DMS 273 treated with DMSO at 0.1 percent for 48 hours (cell line): ENCODE measurements around the gene CYP26A1.

Experiments
- DNase-seq: peaks from one replicate; lab custom pipeline; 2025; lab: John Stamatoyannopoulos, UW

Gene CYP26A1

DNA sequence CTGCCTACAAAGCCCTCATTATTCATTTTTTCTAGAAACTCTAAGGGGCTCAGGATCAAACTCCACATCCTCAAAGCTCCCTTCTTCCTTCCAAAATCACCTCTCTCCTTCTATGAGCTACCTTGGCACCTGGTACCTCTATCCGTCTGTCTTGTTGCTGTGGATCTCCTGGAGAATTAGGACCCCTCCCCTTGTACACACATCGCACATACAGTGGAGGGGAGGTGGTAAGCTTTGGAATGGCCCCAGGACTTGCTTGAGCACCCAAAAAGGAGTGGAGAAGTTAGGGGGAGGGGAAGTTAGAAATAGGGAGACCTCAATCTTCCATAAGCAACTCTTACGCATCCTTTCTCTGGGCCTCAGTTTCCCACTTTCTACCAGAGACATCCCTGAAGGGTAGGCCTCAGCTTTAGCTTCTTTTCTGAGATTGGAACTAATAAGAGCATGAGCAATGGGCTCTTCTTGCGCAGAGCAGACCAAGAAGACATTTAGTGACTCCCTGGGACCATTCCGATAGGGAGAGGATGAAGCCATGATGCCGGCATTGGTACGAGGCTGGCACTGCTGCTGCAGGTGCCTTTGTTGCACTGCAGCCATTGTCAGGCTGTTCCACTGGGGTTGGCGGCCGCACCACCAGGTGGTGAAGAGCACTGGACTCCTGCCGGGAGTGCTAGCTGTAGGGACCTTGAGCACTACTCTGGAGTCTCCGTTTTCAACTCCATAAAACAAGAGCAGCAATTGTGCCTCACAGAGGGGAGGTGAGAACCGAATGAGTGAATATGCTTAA lies 8.6 kb upstream of the CYP26A1 start:
- DNase-seq = no peak

GRCh38 chr10:93065675-93066543 lies 7.8 kb upstream of the CYP26A1 start:
- no peak for DNase-seq

- DNase-seq = no peak
Observed at GRCh38 chr10:93066544-93066913, 7.2 kb upstream of the CYP26A1 start.

GRCh38 chr10:93067443-93068365 lies 6.0 kb upstream of the CYP26A1 start:
- no peak for DNase-seq

DNA sequence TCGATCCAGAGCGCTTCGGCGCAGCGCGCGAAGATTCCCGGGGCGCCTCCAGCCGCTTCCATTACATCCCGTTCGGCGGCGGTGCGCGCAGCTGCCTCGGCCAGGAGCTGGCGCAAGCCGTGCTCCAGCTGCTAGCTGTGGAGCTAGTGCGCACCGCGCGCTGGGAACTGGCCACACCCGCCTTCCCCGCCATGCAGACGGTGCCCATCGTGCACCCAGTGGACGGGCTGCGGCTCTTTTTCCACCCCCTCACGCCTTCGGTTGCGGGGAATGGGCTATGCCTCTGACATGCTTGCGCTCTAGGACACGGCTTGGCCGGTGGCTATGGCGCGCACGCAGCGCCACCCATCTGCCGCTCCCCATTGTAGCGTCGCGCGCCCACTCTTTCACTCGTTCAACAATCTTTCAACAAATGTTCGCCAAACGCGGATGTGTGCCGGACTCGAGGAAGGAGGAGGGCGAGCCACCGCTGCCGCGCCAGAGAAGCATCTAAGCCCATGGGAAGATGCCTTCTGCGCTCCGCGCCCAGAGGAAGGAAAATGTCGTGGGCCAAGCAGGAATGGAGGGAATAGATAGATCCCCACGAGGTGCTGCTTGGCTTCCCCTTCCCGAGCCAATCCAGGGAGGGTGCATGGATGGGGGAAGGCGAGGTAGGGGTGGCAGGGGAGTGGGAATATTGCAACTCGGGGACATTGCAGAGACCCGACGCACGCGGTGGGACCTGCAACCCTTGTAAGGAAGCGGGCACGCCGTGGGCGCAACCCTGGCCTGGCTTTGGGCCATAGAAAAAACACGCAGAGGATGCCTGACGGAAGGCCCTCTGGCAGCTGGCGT lies 5.1 kb upstream of the CYP26A1 start:
- DNase-seq = no peak

DNA sequence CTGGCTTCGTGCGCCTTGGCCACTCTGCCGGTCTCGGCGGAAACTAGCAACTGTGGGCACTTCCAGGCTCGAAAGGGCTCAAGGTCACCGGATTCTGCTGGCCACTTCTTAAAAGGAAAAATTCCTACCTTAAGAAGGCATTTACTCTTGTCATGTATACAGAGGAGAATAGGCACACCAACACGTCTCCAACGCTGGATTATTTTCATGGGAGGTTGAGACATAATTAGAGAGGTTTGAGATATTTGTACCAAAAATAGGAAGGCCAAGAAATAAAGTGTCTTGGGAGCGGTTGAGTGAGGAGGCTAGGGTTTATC lies 4.5 kb upstream of the CYP26A1 start:
- no peak for DNase-seq

DNA sequence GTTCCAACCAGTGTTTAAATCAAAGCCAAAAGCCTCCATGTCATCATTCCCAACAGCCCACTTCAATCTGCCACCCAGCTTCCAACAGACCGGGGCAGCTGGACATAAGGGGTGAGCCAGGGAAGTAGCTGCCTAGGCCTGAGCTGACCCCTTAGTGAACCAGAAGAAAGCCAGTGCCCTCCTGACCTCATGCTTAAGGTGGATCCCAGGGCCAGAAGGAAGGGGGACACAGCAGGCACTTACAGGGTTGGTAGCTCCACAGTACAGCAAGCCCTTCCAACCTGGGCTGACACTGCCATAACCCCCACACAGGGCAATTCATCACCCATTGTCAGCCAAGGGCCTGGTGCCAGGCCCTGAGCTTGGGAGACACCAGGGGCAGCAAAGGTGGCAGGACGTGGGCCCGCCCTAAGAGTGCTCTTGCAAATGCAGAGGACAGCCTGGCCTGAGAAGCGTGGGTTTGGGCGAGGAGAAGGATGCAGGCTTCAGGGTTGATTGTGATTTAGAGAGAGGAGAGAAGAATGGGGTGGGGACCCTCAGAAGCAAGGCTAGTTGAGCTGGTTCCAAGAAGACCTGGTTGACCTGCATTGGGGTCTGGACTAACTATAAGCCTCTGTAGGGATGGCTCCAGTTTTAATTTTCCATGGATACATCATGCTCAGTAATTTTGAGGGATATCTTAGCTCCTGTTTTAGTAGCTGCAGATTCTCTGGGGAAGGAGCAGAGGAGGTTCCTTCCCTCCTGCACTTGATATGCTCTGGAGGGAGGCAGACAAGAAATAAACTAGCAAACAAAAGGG lies 3.1 kb upstream of the CYP26A1 start:
- no peak for DNase-seq

DNA sequence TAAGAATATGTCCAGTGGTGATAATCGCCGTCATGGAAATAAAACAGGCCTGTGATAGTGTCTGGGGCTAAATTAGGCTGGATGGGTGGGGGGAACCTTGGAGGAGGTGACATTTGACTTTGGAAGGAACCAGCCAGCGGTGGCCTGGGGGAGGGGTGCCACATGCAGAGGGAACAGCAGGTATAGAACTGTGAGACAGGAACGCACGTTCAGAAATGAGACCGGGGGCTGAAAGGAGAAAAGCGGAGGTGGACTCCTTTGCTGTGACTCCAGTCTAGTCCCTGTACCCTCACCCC lies 2.6 kb upstream of the CYP26A1 start:
- no peak for DNase-seq

- DNase-seq = no peak
Observed at GRCh38 chr10:93071674-93072224, 1.9 kb upstream of the CYP26A1 start.

- no peak for DNase-seq
Observed at GRCh38 chr10:93072225-93072712, 1.4 kb upstream of the CYP26A1 start.

GRCh38 chr10:93072713-93073538 lies 767 bp upstream of the CYP26A1 start:
- DNase-seq = no peak

DNA sequence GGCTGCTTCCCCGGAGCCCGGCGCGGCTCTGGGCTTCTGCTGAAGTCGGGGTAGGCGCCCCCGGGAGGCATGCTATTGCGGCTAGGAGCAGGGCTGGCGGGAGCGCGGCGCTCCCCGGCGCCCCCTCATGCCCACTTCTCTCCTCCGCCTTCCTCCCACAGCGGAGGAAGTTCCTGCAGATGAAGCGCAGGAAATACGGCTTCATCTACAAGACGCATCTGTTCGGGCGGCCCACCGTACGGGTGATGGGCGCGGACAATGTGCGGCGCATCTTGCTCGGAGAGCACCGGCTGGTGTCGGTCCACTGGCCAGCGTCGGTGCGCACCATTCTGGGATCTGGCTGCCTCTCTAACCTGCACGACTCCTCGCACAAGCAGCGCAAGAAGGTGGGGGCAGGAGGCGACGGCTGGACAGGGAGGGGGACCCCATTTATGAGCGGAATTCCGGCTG lies 479 bp downstream of the CYP26A1 start:
- DNase-seq = no peak

- no peak for DNase-seq
Observed at GRCh38 chr10:93074597-93075368, 1.1 kb downstream of the CYP26A1 start.

DNA sequence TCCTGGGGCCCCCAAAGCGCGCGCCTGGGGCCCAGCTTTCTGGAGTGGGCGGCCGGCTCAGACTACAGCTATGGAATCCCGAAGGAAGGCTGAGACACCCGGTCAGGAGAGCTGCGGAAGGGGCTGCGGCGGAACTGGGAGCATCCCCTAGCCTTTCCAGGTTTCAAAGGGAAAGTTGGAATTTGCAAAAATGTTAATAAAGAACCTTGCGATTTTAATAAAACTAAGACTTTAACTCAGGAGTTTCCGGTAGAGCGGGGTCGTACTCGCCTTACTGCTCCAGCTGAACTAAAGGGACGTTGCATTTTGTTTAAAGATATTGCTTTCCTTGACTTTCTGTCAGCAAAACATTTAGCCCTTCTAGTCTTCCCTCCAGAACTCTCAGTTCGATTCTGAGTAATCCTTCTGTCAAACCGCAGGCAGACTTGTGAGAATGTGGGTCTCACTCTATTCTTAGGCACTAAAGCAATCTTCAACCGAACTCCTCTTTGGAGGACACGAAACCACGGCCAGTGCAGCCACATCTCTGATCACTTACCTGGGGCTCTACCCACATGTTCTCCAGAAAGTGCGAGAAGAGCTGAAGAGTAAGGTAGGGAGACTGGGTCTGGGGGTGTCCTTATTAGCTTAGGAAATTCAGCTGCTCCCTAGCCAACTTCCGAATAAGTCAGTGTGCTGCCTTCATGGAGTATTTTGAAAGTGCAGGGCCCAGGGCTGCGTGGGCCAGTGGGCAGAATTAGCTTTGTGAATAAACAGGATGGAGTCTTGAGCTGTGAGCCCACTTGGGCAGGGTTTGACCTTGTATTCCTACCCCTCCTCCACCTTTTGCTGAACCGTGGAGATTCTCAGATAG lies 1.9 kb downstream of the CYP26A1 start:
- no peak for DNase-seq

DNA sequence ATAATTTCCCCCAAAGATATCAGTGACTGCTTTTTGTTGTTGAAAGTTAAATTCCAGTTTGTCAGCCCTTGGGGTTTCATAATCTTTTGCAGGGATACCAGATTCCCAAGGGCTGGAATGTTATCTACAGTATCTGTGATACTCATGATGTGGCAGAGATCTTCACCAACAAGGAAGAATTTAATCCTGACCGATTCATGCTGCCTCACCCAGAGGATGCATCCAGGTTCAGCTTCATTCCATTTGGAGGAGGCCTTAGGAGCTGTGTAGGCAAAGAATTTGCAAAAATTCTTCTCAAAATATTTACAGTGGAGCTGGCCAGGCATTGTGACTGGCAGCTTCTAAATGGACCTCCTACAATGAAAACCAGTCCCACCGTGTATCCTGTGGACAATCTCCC lies 3.2 kb downstream of the CYP26A1 start:
- no peak for DNase-seq

DNA sequence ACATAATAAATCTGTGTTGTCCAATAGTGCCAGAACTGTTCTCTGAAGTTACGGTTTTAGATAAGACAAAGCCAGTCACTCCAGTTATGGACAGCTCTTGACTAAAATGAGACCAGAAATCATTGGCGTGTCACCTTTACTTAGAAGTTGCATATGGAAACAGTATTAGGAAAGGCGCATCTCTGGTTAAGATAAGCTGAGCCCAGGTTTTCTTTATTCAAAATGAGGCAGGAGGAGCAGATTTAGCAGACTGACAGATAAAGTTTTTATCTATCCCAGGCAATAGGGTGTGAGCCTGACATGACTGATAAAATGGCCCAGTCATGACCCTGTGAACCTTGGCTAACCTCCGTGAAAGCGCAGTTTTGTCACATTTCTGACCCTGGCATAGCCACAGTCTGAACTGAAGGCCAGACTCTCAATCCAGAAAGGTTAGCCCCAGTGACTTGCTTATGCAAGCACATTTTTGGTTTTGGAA lies 4.2 kb downstream of the CYP26A1 start:
- no peak for DNase-seq

GRCh38 chr10:93079663-93080349 lies 6.1 kb downstream of the CYP26A1 start:
- DNase-seq = no peak
